Astrocyte (in vitro differentiated cells and primary cell): Measurements from ENCODE around the gene ACOT13. TPM values are rescaled to one million over a fixed set of nuclear protein-coding genes. Genes with fewer than 3 reads are reported as not detected.

ENCODE experiments used
- DNase-seq: peaks from one replicate; pipeline ENCODE4 v3.0.0-alpha.2; 2010; ENCODE audit warnings: low read depth
- FAIRE-seq: peaks from 2 replicates; lab custom pipeline; 2011; peaks lifted over from hg19 to GRCh38; lab: Jason Lieb, UNC
- H2AFZ ChIP-seq: 2 replicates; pipeline ENCODE4 v1.6.0; 2012; ENCODE audit warnings: low read depth, low read length, inconsistent platforms
- H3K27ac ChIP-seq: 2 replicates; pipeline ENCODE4 v1.5.1; 2011; ENCODE audit warnings: low read depth, low read length, inconsistent platforms
- H3K27me3 ChIP-seq: 2 replicates; pipeline ENCODE4 v1.6.0; 2011; ENCODE audit warnings: low read length, inconsistent platforms; ENCODE audit not compliant: insufficient read depth
- H3K36me3 ChIP-seq: 2 replicates; pipeline ENCODE4 v1.5.1; 2011; ENCODE audit warnings: low read length, inconsistent platforms; ENCODE audit not compliant: insufficient read depth
- H3K4me1 ChIP-seq: 2 replicates; pipeline ENCODE4 v1.5.1; 2011; ENCODE audit warnings: low read length, inconsistent platforms; ENCODE audit not compliant: insufficient read depth
- H3K4me2 ChIP-seq: 2 replicates; pipeline ENCODE4 v1.6.0; 2012; ENCODE audit warnings: low read length, inconsistent platforms
- H3K4me3 ChIP-seq: 2 replicates; pipeline ENCODE4 v1.5.1; 2011; ENCODE audit warnings: low read depth, mild to moderate bottlenecking, low read length, inconsistent platforms; ENCODE audit not compliant: insufficient read depth
- H3K79me2 ChIP-seq: 2 replicates; pipeline ENCODE4 v1.6.0; 2012; ENCODE audit warnings: mild to moderate bottlenecking, low read length, inconsistent platforms; ENCODE audit not compliant: insufficient read depth
- H3K9ac ChIP-seq: 2 replicates; pipeline ENCODE4 v1.6.0; 2012; ENCODE audit warnings: mild to moderate bottlenecking, low read length, inconsistent platforms
- H3K9me3 ChIP-seq: 2 replicates; pipeline ENCODE4 v1.5.1; 2012; ENCODE audit warnings: low read depth, mild to moderate bottlenecking, low read length, inconsistent platforms; ENCODE audit not compliant: insufficient read depth
- H4K20me1 ChIP-seq: 2 replicates; pipeline ENCODE4 v1.6.0; 2012; ENCODE audit warnings: low read length, inconsistent platforms; ENCODE audit not compliant: insufficient read depth
- H3K27ac Mint-ChIP-seq: one replicate; pipeline ENCODE4 v1.8.0; 2021; ENCODE audit warnings: mild to moderate bottlenecking, mixed read lengths; ENCODE audit not compliant: unreplicated experiment
- H3K27me3 Mint-ChIP-seq: one replicate; pipeline ENCODE4 v1.8.0; 2021; ENCODE audit warnings: low read depth, mixed read lengths; ENCODE audit not compliant: unreplicated experiment
- H3K36me3 Mint-ChIP-seq: one replicate; pipeline ENCODE4 v1.8.0; 2021; ENCODE audit warnings: low read depth, mixed read lengths; ENCODE audit not compliant: unreplicated experiment
- H3K4me1 Mint-ChIP-seq: one replicate; pipeline ENCODE4 v1.8.0; 2021; ENCODE audit warnings: low read depth, mixed read lengths; ENCODE audit not compliant: unreplicated experiment
- H3K4me3 Mint-ChIP-seq: one replicate; pipeline ENCODE4 v1.8.0; 2021; ENCODE audit warnings: mild to moderate bottlenecking, moderate library complexity, mixed read lengths; ENCODE audit not compliant: unreplicated experiment
- H3K9me3 Mint-ChIP-seq: one replicate; pipeline ENCODE4 v1.8.0; 2021; ENCODE audit warnings: mild to moderate bottlenecking, mixed read lengths; ENCODE audit not compliant: unreplicated experiment
- EZH2 ChIP-seq: IDR thresholded peaks from 2 replicates; pipeline ENCODE4 v1.6.1; 2012; ENCODE audit warnings: mild to moderate bottlenecking, low read length, inconsistent platforms; ENCODE audit not compliant: insufficient read depth
- total RNA-seq: library from RNA; stranded (reverse); gene quantifications from 2 replicates; pipeline ENCODE4 v1.2.1, GENCODE V29; 2021
- TF ChIP-seq, protein P1 (sequence below): IDR thresholded peaks from 2 replicates; pipeline ENCODE4 v1.5.1; 2011; ENCODE audit warnings: low read depth, mild to moderate bottlenecking, inconsistent platforms, low read length, moderate library complexity; ENCODE audit not compliant: insufficient read depth

The ACOT13 gene
- total RNA-seq, 1 donor from 2014 or later: 35.9 TPM

DNA sequence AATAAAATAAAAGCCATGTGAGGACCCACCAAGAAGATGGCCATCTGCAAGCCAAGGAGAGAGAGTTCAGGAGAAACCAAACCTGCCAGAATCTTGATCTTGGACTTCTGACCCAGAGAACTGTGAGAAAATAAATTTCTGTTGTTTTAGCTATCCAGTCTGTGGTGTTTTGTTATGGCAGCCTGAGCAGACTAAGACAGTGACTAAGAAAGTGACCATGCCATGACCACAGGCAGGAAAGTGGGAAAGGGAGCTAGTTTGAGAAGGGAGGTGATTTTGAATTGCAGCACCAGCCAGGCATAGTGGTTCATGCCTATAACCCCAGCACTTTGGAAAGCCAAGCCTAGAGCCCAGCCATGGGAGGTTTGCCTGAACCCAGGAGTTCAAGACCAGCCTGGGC, 74.0 kb downstream of the ACOT13 start:
- Histone ChIP-seq H3K4me1 (peaks cover 24% of the 10 kb centered on the region), H3K9me3 (no peaks in the 10 kb centered on the region), H4K20me1 (no peaks in the 10 kb centered on the region), H3K4me2 (peak overlapping the region; percentile 11), H2AFZ (no peak overlapping the region), H3K36me3 (no peaks in the 10 kb centered on the region), H3K27ac (no peak overlapping the region), H3K79me2 (no peaks in the 10 kb centered on the region), H3K4me3 (no peak overlapping the region), H3K27me3 (no peaks in the 10 kb centered on the region), H3K9ac (no peak overlapping the region)
- peak overlapping the region; percentile 55 for H3K27ac Mint-ChIP-seq
- FAIRE-seq (no peak), DNase-seq (peak; percentile 31)
- no peak overlapping the region for H3K4me3 Mint-ChIP-seq
- H3K4me1 Mint-ChIP-seq: peaks cover 20% of the 10 kb centered on the region
- no peaks in the 10 kb centered on the region for H3K27me3 Mint-ChIP-seq
- H3K9me3 Mint-ChIP-seq: no peaks in the 10 kb centered on the region
- no peaks in the 10 kb centered on the region for H3K36me3 Mint-ChIP-seq
- TF ChIP-seq, protein P1, sequence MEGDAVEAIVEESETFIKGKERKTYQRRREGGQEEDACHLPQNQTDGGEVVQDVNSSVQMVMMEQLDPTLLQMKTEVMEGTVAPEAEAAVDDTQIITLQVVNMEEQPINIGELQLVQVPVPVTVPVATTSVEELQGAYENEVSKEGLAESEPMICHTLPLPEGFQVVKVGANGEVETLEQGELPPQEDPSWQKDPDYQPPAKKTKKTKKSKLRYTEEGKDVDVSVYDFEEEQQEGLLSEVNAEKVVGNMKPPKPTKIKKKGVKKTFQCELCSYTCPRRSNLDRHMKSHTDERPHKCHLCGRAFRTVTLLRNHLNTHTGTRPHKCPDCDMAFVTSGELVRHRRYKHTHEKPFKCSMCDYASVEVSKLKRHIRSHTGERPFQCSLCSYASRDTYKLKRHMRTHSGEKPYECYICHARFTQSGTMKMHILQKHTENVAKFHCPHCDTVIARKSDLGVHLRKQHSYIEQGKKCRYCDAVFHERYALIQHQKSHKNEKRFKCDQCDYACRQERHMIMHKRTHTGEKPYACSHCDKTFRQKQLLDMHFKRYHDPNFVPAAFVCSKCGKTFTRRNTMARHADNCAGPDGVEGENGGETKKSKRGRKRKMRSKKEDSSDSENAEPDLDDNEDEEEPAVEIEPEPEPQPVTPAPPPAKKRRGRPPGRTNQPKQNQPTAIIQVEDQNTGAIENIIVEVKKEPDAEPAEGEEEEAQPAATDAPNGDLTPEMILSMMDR: no peak
- TF ChIP-seq EZH2: no peak

DNA sequence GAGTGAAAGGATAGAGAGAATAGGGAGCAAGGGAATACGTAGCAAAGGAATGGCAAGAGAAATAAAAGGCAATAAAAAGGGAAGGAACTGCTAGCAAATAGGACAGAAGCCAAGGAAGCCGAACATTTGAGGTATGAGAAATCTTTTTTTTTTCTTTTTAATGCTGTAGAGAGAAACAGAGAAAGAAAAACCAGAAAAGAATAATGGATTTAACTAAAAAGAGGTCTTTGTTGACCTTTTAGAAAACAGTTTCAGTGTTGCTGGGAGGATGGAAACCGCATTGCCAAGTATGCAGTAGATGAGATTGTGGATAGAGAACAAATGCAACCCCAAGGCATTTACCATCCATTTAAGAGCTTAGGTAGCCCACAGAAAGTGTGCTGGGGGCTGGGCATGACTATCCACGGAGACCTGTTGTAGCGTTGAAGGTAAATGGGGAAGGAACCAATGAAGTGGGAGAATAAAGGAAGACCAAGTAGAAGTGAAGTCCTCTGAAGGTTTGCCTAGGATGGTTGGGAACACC, 75.4 kb downstream of the ACOT13 start:
- FAIRE-seq (no peak), DNase-seq (peak; percentile 15)
- Mint-ChIP-seq H3K4me3 (no peak overlapping the region), H3K27me3 (no peaks in the 10 kb centered on the region), H3K4me1 (peaks cover 20% of the 10 kb centered on the region), H3K9me3 (no peaks in the 10 kb centered on the region), H3K36me3 (no peaks in the 10 kb centered on the region), H3K27ac (peak overlapping the region; percentile 84)
- H3K4me3 ChIP-seq: no peak overlapping the region
- peak overlapping the region; percentile 99 for H3K27ac ChIP-seq
- H3K4me1 ChIP-seq: peaks cover 24% of the 10 kb centered on the region
- H3K4me2 ChIP-seq: peak overlapping the region; percentile 88
- peak overlapping the region; percentile 85 for H3K9ac ChIP-seq
- no peaks in the 10 kb centered on the region for H3K36me3 ChIP-seq
- peak overlapping the region; percentile 78 for H2AFZ ChIP-seq
- no peak for TF ChIP-seq EZH2
- TF ChIP-seq, protein P1: no peak
- H3K27me3 ChIP-seq: no peaks in the 10 kb centered on the region
- H3K9me3 ChIP-seq: no peaks in the 10 kb centered on the region
- no peaks in the 10 kb centered on the region for H4K20me1 ChIP-seq
- H3K79me2 ChIP-seq: no peaks in the 10 kb centered on the region

DNA sequence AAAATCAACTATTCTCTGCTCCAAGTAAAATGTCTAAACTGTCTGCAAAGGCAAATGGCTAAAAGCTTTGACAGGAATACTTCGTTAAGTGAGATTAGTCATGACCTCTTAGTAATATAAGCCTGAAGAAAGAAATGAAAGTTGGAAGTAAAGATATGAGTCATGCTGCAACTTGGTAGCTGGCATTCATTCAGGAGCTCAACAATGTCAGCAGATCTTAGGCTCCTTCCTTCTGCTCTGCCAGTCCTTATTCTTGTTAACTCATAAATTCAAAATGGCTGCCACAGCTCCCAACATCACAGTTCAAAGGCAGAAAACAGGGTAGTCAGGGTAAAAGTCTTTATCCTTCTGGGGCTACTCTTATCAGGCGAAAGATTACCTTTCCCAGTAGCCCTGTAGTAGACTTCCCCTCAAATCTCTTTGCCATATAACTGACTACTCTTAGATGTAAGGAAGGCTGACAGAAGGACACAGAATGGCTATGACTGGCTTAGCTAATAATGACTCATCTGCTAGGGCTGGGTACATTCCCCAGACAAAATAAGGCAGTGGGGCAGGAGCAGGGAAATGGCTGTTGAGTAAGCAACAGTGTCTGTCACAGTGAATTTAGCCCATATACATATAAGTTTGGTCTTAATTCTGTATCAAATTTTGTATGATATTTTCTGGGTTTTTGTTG, 76.5 kb downstream of the ACOT13 start:
- Histone ChIP-seq H3K4me2 (peak overlapping the region; percentile 88), H3K27me3 (no peaks in the 10 kb centered on the region), H3K79me2 (no peaks in the 10 kb centered on the region), H3K9ac (peak overlapping the region; percentile 85), H2AFZ (peak overlapping the region; percentile 78), H3K36me3 (no peaks in the 10 kb centered on the region), H3K4me3 (peak overlapping the region; percentile 52), H3K9me3 (no peaks in the 10 kb centered on the region), H4K20me1 (no peaks in the 10 kb centered on the region), H3K27ac (peak overlapping the region; percentile 99), H3K4me1 (peaks cover 24% of the 10 kb centered on the region)
- DNase-seq: peak; percentile 97
- Mint-ChIP-seq H3K27ac (peak overlapping the region; percentile 84), H3K4me3 (peak overlapping the region; percentile 47), H3K9me3 (no peaks in the 10 kb centered on the region), H3K27me3 (no peaks in the 10 kb centered on the region), H3K36me3 (no peaks in the 10 kb centered on the region), H3K4me1 (peaks cover 20% of the 10 kb centered on the region)
- no peak for TF ChIP-seq EZH2
- TF ChIP-seq, protein P1: no peak
- FAIRE-seq: peak; percentile 59
